NCI-H345 treated with DMSO at 0.1 percent for 48 hours (cell line): ENCODE results near the gene VIPR2.

Source experiments
- DNase-seq: peaks from one replicate; lab custom pipeline; 2025; ENCODE audit not compliant: unreplicated experiment; lab: John Stamatoyannopoulos, UW

The VIPR2 gene

GRCh38 chr7:159068893-159069448 is 75.7 kb downstream of the VIPR2 start:
- DNase-seq: no peak

GRCh38 chr7:159068488-159068811 is 76.2 kb downstream of the VIPR2 start:
- no peak for DNase-seq

GRCh38 chr7:159067576-159068487 is 76.8 kb downstream of the VIPR2 start:
- DNase-seq: no peak

- no peak for DNase-seq
These were observed 77.7 kb downstream of the VIPR2 start for GRCh38 chr7:159066816-159067575.

- no peak for DNase-seq
These were observed 78.7 kb downstream of the VIPR2 start for GRCh38 chr7:159065852-159066480.

GRCh38 chr7:159064816-159065510 is 79.7 kb downstream of the VIPR2 start:
- DNase-seq: no peak

GRCh38 chr7:159064121-159064815 is 80.4 kb downstream of the VIPR2 start:
- DNase-seq: no peak

- no peak for DNase-seq
These were observed 81.4 kb downstream of the VIPR2 start for GRCh38 chr7:159063046-159063840.

- no peak for DNase-seq
These were observed 82.1 kb downstream of the VIPR2 start for GRCh38 chr7:159062569-159062968.

GRCh38 chr7:159061674-159062212 is 82.9 kb downstream of the VIPR2 start:
- no peak for DNase-seq

- no peak for DNase-seq
These were observed 83.5 kb downstream of the VIPR2 start for GRCh38 chr7:159061209-159061608.

GRCh38 chr7:159060440-159060839 is 84.2 kb downstream of the VIPR2 start:
- DNase-seq: no peak

- DNase-seq: no peak
These were observed 85.0 kb downstream of the VIPR2 start for GRCh38 chr7:159059629-159060028.

GRCh38 chr7:159057647-159058046 is 87.0 kb downstream of the VIPR2 start:
- no peak for DNase-seq

- no peak for DNase-seq
These were observed 87.9 kb downstream of the VIPR2 start for GRCh38 chr7:159056737-159057136.

GRCh38 chr7:159051916-159052315 is 92.8 kb downstream of the VIPR2 start:
- DNase-seq: no peak

- DNase-seq: no peak
These were observed 94.0 kb downstream of the VIPR2 start for GRCh38 chr7:159050704-159051103.

GRCh38 chr7:159049266-159050025 is 95.2 kb downstream of the VIPR2 start:
- DNase-seq: no peak
